NCI-H748 (cell line): ENCODE results near the gene CCT7.

Experiments
- DNase-seq: peaks from one replicate; lab custom pipeline; 2025; ENCODE audit not compliant: unreplicated experiment; lab: John Stamatoyannopoulos, UW

Gene CCT7

GRCh38 chr2:73292316-73292905, 58.3 kb downstream of the CCT7 start:
- DNase-seq: peak; percentile 41

GRCh38 chr2:73292906-73293533, 58.9 kb downstream of the CCT7 start:
- DNase-seq: peak; percentile 20

GRCh38 chr2:73293534-73294171, 59.5 kb downstream of the CCT7 start, which contains the start of gene EGR4:
EGR4 (minus strand) TSS chr2:73293548; CDS start chr2:73293317, 231 bp downstream.
- peak; percentile 85 for DNase-seq

- no peak for DNase-seq
These were observed 60.1 kb downstream of the CCT7 start for GRCh38 chr2:73294239-73294638.

- no peak for DNase-seq
These were observed 61.8 kb downstream of the CCT7 start for GRCh38 chr2:73295751-73296400.

GRCh38 chr2:73297151-73297559, 63.0 kb downstream of the CCT7 start:
- peak; percentile 74 for DNase-seq

- DNase-seq: peak; percentile 15
These were observed 63.5 kb downstream of the CCT7 start for GRCh38 chr2:73297586-73297985.

GRCh38 chr2:73300926-73301325, 66.8 kb downstream of the CCT7 start:
- no peak for DNase-seq

- DNase-seq: no peak
These were observed 67.5 kb downstream of the CCT7 start for GRCh38 chr2:73301636-73302035.
